K562 (cell line): ENCODE results near the gene BCAN. TPM values are rescaled to one million over a fixed set of nuclear protein-coding genes. Genes with fewer than 3 reads are reported as not detected.

ENCODE experiments used
- ATF7 ChIP-seq: fragments of 450-650 bp; IDR thresholded peaks from 2 replicates; pipeline ENCODE4 v1.7.1; 2014; ENCODE audit warnings: mild to moderate bottlenecking, moderate library complexity
- EP300 ChIP-seq: IDR thresholded peaks from 2 replicates; pipeline ENCODE4 v1.6.1; 2012; ENCODE audit warnings: low read length, improper control_type of control experiment
- HIVEP1 ChIP-seq: fragments of 250-450 bp; sonication (Bioruptor Pico); IDR thresholded peaks from 2 replicates; pipeline ENCODE4 v1.4.0; 2020; ENCODE audit warnings: mild to moderate bottlenecking
- PHB ChIP-seq: fragments of 250-450 bp; sonication (Bioruptor Pico); IDR thresholded peaks from 2 replicates; pipeline ENCODE4 v1.5.0; 2021
- RAD21 ChIP-seq, 2 experiments: fragments of 250-450 bp in 1 of 2; fragments of 450-650 bp in 1 of 2; sonication (Bioruptor Pico) in 1 of 2; formaldehyde crosslinking in 1 of 2; IDR thresholded peaks in 1 of 2; conservative IDR thresholded peaks in 1 of 2; 2 replicates each; pipeline versions ENCODE4 v1.4.0 to v1.8.0; 2020 to 2022; ENCODE audit warnings: mild to moderate bottlenecking in 2 of 2, moderate library complexity in 1 of 2
- SAP30 ChIP-seq: fragments of 200-600 bp; sonication (generic); IDR thresholded peaks from 2 replicates; pipeline ENCODE4 v1.6.1; 2012; ENCODE audit warnings: borderline replicate concordance, low read depth, mild to moderate bottlenecking, moderate library complexity, low read length, control low read depth, inconsistent platforms; ENCODE audit not compliant: insufficient read depth, poor library complexity, severe bottlenecking
- SETDB1 ChIP-seq: IDR thresholded peaks from one replicate; pipeline ENCODE4 v1.6.1; 2012; ENCODE audit warnings: low read length, control low read depth, inconsistent platforms
- ZBED1 ChIP-seq: IDR thresholded peaks from 2 replicates; pipeline ENCODE4 v1.6.1; 2014
- ZBTB17 ChIP-seq: fragments of 450-650 bp; formaldehyde crosslinking; IDR thresholded peaks from 2 replicates; pipeline ENCODE4 v1.4.0; 2020; ENCODE audit warnings: mild to moderate bottlenecking
- ZNF175 ChIP-seq: fragments of 200-800 bp; sonication (Bioruptor generic); IDR thresholded peaks from 2 replicates; pipeline ENCODE4 v1.6.1; 2016; ENCODE audit warnings: low read depth, mild to moderate bottlenecking, missing genetic modification characterization, missing compliant biosample characterization
- ZNF274 ChIP-seq: IDR thresholded peaks from 2 replicates; pipeline ENCODE4 v1.6.1; 2011; ENCODE audit warnings: low read depth, mild to moderate bottlenecking, low read length, moderate library complexity, borderline replicate concordance
- ZNF507 ChIP-seq: conservative IDR thresholded peaks from 2 replicates; pipeline ENCODE4 v1.6.1; 2017; ENCODE audit warnings: missing genetic modification characterization, missing compliant biosample characterization
- polyA plus RNA-seq, 8 experiments: library from polyadenylated mRNA; depleted of rRNA in 4 of 8; stranded (reverse) in 5 of 8; unstranded in 3 of 8; fragments of >200 nt; fragmentation: Nextera tagmentation in 2 of 8; fragmentation: Illumina TruSeq in 1 of 8; extraction: Ambion mirVana in 2 of 8; extraction: Trizol in 1 of 8; gene quantifications; 2 replicates each; pipeline versions ENCODE4 v1.2.1 to v1.2.3, GENCODE V29; 2011 to 2014; ENCODE audit warnings: inconsistent platforms in 1 of 8, missing spikeins in 1 of 8
- total RNA-seq, 7 experiments: library from RNA; depleted of rRNA in 6 of 7; stranded (reverse); fragments of >200 nt in 6 of 7; fragmentation: Illumina TruSeq in 2 of 7; extraction: Trizol in 2 of 7; gene quantifications; 2 replicates each; pipeline versions ENCODE4 v1.2.1 to v1.2.3, GENCODE V29; 2011 to 2021; ENCODE audit warnings: low replicate concordance in 1 of 7
- TF ChIP-seq, protein P1 (sequence below): fragments of 450-650 bp; formaldehyde crosslinking; IDR thresholded peaks from 2 replicates; pipeline ENCODE4 v1.4.0; 2020; ENCODE audit warnings: mild to moderate bottlenecking
- TF ChIP-seq, protein P2 (sequence below), 2 experiments: IDR thresholded peaks; 2 replicates each; pipeline ENCODE4 v1.6.1; 2012; ENCODE audit warnings: improper control_type of control experiment in 2 of 2, low read depth in 2 of 2, low read length in 2 of 2, borderline replicate concordance in 1 of 2
- TF ChIP-seq, protein P3 (sequence below): IDR thresholded peaks from 2 replicates; pipeline ENCODE4 v1.6.1; 2011; ENCODE audit warnings: borderline replicate concordance, low read depth, mild to moderate bottlenecking, moderate library complexity, low read length; ENCODE audit not compliant: insufficient read depth, poor library complexity, severe bottlenecking
- TF ChIP-seq, protein P4 (sequence below): fragments of 450-650 bp; formaldehyde crosslinking; IDR thresholded peaks from 2 replicates; pipeline ENCODE4 v1.4.0; 2022; ENCODE audit warnings: mild to moderate bottlenecking, moderate library complexity
- TF ChIP-seq, protein P5 (sequence below): sonication (generic); formaldehyde crosslinking; IDR thresholded peaks from 2 replicates; pipeline ENCODE4 v1.8.1; 2023; ENCODE audit warnings: mild to moderate bottlenecking, missing genetic modification reagents, moderate library complexity
- TF ChIP-seq, protein P6 (sequence below): fragments of 250-450 bp; sonication (Bioruptor Pico); IDR thresholded peaks from 2 replicates; pipeline ENCODE4 v1.5.0; 2021; ENCODE audit warnings: mild to moderate bottlenecking, borderline replicate concordance

BCAN gene
- total and polyA plus RNA-seq, 9 of the 15 experiments (the other 6 are each of a cell fraction or from before 2014, with no cell fraction given), result 0.04 to 0.33 (median 0.14) TPM; not detected in 5

DNA sequence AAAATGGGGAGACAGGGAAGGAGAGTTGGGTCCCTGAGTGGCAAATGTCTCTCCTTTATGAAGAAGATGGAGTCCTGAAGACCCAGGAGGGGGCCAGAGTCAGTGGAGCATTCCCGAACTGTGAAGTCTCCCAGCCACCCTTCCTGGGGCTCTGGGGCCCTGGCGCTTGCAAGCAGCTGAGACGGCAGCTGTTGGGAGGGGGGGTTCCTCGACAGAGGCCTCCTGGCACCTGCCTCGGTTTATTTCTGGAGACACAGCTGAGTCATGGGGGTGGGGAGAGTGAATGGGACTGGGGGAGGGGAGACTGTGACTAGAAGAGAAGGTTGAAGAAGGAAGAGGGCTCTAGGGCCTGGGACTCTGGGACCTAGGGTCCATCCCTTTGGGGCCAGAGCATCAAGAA, 21.3 kb downstream of the BCAN start (continued):
- no peak for TF ChIP-seq SAP30
- TF ChIP-seq PHB (CRISPR knock-in tag), result no peak
- no peak for TF ChIP-seq ZNF507 (tag)
- TF ChIP-seq SETDB1, result no peak
- TF ChIP-seq ZNF274, result no peak
- TF ChIP-seq, protein P1, sequence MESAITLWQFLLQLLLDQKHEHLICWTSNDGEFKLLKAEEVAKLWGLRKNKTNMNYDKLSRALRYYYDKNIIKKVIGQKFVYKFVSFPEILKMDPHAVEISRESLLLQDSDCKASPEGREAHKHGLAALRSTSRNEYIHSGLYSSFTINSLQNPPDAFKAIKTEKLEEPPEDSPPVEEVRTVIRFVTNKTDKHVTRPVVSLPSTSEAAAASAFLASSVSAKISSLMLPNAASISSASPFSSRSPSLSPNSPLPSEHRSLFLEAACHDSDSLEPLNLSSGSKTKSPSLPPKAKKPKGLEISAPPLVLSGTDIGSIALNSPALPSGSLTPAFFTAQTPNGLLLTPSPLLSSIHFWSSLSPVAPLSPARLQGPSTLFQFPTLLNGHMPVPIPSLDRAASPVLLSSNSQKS (CRISPR knock-in tag), result no peak
- no peak for TF ChIP-seq RAD21 (CRISPR knock-in tag; conservative IDR thresholded peaks at IDR 0.05 in 1 of 2, IDR thresholded peaks at IDR 0.05 in 1 of 2)
- TF ChIP-seq, protein P2, sequence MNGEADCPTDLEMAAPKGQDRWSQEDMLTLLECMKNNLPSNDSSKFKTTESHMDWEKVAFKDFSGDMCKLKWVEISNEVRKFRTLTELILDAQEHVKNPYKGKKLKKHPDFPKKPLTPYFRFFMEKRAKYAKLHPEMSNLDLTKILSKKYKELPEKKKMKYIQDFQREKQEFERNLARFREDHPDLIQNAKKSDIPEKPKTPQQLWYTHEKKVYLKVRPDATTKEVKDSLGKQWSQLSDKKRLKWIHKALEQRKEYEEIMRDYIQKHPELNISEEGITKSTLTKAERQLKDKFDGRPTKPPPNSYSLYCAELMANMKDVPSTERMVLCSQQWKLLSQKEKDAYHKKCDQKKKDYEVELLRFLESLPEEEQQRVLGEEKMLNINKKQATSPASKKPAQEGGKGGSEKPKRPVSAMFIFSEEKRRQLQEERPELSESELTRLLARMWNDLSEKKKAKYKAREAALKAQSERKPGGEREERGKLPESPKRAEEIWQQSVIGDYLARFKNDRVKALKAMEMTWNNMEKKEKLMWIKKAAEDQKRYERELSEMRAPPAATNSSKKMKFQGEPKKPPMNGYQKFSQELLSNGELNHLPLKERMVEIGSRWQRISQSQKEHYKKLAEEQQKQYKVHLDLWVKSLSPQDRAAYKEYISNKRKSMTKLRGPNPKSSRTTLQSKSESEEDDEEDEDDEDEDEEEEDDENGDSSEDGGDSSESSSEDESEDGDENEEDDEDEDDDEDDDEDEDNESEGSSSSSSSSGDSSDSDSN (IDR thresholded peaks at IDR 0.05; ENCODE audit: borderline replicate concordance in 1 of 2, low read depth in 2 of 2, low read length in 2 of 2), result no peak
- TF ChIP-seq, protein P3, sequence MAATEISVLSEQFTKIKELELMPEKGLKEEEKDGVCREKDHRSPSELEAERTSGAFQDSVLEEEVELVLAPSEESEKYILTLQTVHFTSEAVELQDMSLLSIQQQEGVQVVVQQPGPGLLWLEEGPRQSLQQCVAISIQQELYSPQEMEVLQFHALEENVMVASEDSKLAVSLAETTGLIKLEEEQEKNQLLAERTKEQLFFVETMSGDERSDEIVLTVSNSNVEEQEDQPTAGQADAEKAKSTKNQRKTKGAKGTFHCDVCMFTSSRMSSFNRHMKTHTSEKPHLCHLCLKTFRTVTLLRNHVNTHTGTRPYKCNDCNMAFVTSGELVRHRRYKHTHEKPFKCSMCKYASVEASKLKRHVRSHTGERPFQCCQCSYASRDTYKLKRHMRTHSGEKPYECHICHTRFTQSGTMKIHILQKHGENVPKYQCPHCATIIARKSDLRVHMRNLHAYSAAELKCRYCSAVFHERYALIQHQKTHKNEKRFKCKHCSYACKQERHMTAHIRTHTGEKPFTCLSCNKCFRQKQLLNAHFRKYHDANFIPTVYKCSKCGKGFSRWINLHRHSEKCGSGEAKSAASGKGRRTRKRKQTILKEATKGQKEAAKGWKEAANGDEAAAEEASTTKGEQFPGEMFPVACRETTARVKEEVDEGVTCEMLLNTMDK, result no peak
- TF ChIP-seq, protein P4, sequence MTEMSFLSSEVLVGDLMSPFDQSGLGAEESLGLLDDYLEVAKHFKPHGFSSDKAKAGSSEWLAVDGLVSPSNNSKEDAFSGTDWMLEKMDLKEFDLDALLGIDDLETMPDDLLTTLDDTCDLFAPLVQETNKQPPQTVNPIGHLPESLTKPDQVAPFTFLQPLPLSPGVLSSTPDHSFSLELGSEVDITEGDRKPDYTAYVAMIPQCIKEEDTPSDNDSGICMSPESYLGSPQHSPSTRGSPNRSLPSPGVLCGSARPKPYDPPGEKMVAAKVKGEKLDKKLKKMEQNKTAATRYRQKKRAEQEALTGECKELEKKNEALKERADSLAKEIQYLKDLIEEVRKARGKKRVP (CRISPR knock-in tag), result no peak
- no peak for TF ChIP-seq ZBED1
- peak; percentile 33; the same call in 1 of the 2 replicates for TF ChIP-seq EP300
- TF ChIP-seq ATF7, result no peak
- TF ChIP-seq ZBTB17 (CRISPR knock-in tag), result no peak
- TF ChIP-seq, protein P5, sequence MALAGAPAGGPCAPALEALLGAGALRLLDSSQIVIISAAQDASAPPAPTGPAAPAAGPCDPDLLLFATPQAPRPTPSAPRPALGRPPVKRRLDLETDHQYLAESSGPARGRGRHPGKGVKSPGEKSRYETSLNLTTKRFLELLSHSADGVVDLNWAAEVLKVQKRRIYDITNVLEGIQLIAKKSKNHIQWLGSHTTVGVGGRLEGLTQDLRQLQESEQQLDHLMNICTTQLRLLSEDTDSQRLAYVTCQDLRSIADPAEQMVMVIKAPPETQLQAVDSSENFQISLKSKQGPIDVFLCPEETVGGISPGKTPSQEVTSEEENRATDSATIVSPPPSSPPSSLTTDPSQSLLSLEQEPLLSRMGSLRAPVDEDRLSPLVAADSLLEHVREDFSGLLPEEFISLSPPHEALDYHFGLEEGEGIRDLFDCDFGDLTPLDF, result no peak
- TF ChIP-seq HIVEP1 (CRISPR knock-in tag), result no peak
- no peak for TF ChIP-seq ZNF175 (CRISPR knock-in tag)
- TF ChIP-seq, protein P6, sequence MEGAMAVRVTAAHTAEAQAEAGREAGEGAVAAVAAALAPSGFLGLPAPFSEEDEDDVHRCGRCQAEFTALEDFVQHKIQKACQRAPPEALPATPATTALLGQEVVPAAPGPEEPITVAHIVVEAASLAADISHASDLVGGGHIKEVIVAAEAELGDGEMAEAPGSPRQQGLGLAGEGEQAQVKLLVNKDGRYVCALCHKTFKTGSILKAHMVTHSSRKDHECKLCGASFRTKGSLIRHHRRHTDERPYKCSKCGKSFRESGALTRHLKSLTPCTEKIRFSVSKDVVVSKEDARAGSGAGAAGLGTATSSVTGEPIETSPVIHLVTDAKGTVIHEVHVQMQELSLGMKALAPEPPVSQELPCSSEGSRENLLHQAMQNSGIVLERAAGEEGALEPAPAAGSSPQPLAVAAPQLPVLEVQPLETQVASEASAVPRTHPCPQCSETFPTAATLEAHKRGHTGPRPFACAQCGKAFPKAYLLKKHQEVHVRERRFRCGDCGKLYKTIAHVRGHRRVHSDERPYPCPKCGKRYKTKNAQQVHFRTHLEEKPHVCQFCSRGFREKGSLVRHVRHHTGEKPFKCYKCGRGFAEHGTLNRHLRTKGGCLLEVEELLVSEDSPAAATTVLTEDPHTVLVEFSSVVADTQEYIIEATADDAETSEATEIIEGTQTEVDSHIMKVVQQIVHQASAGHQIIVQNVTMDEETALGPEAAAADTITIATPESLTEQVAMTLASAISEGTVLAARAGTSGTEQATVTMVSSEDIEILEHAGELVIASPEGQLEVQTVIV (CRISPR knock-in tag), result no peak
